Testis (tissue), 2 donors: ENCODE results near the gene CADPS2.

Source experiments
- POLR2A ChIP-seq: fragments of 450-650 bp; IDR thresholded peaks from one replicate; pipeline ENCODE4 v1.6.1; 2017; ENCODE audit warnings: antibody characterized with exemption, mild to moderate bottlenecking, moderate library complexity
- TF ChIP-seq, protein P1 (sequence below), 3 experiments: fragments of 450-650 bp in 2 of 3; fragments of 200-600 bp in 1 of 3; sonication (generic) in 1 of 3; IDR thresholded peaks; one replicate each; pipeline ENCODE4 v1.5.1; 2016 to 2019; ENCODE audit warnings: antibody characterized with exemption in 3 of 3, mild to moderate bottlenecking in 2 of 3, moderate library complexity in 1 of 3

DNA sequence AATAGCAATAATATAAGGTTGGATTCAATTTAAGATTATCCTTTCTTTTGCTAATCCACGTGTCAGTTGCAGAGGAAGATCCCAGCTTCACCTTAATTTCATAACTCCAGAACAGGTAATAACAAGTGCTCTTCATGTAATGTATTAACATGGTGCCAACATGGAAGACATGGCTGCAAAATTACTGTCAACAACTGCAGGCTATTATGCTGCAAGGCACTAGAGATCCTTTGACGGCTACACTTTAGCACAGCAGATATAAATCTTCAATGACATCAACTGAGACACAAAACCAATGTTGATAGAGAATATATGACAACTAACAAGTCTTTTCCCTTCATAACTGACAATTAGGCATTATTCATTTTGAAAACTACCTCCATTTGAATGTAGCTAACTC lies 283.5 kb downstream of the CADPS2 start:
- TF ChIP-seq, protein P1, sequence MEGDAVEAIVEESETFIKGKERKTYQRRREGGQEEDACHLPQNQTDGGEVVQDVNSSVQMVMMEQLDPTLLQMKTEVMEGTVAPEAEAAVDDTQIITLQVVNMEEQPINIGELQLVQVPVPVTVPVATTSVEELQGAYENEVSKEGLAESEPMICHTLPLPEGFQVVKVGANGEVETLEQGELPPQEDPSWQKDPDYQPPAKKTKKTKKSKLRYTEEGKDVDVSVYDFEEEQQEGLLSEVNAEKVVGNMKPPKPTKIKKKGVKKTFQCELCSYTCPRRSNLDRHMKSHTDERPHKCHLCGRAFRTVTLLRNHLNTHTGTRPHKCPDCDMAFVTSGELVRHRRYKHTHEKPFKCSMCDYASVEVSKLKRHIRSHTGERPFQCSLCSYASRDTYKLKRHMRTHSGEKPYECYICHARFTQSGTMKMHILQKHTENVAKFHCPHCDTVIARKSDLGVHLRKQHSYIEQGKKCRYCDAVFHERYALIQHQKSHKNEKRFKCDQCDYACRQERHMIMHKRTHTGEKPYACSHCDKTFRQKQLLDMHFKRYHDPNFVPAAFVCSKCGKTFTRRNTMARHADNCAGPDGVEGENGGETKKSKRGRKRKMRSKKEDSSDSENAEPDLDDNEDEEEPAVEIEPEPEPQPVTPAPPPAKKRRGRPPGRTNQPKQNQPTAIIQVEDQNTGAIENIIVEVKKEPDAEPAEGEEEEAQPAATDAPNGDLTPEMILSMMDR (IDR thresholded peaks at IDR 0.05) = no peak
- TF ChIP-seq POLR2A = no peak
